Mesothelial cell of epicardium (in vitro differentiated cells): ENCODE data around the gene KCNB1. TPM values are rescaled to one million over a fixed set of nuclear protein-coding genes. Genes with fewer than 3 reads are reported as not detected.

ENCODE experiments used
- DNase-seq, 2 experiments: peaks; one replicate each; pipeline ENCODE4 v3.0.0; 2021; ENCODE audit warnings: low spot score in 2 of 2; ENCODE audit not compliant: unreplicated experiment in 2 of 2
- H3K27ac Mint-ChIP-seq: 2 replicates; pipeline ENCODE4 v1.8.0; 2021; ENCODE audit warnings: mixed read lengths
- H3K27me3 Mint-ChIP-seq: 2 replicates; pipeline ENCODE4 v1.8.0; 2021; ENCODE audit warnings: low read depth, mixed read lengths
- H3K36me3 Mint-ChIP-seq: 2 replicates; pipeline ENCODE4 v1.8.0; 2021; ENCODE audit warnings: mixed read lengths
- H3K4me1 Mint-ChIP-seq: 2 replicates; pipeline ENCODE4 v1.8.0; 2021; ENCODE audit warnings: mixed read lengths
- H3K4me3 Mint-ChIP-seq: 2 replicates; pipeline ENCODE4 v1.8.0; 2021; ENCODE audit warnings: mild to moderate bottlenecking, moderate library complexity, mixed read lengths
- H3K9me3 Mint-ChIP-seq: 2 replicates; pipeline ENCODE4 v1.8.0; 2021; ENCODE audit warnings: mixed read lengths
- CTCF ChIP-seq: fragments of 200-600 bp; sonication (generic); IDR thresholded peaks from one replicate; pipeline ENCODE4 v1.5.0; 2021; ENCODE audit warnings: antibody characterized with exemption; ENCODE audit not compliant: unreplicated experiment
- total RNA-seq: library from RNA; stranded (reverse); gene quantifications from 3 replicates; pipeline ENCODE4 v1.2.1, GENCODE V29; 2021

Gene KCNB1
- total RNA-seq, 1 donor from 2014 or later: 0.51 TPM

GRCh38 chr20:49385465-49385864 is 97.0 kb downstream of the KCNB1 start:
- H3K4me3 Mint-ChIP-seq: no peak overlapping the region
- H3K36me3 Mint-ChIP-seq: no peaks in the 10 kb centered on the region
- H3K27me3 Mint-ChIP-seq: peaks cover 19% of the 10 kb centered on the region
- no peak for TF ChIP-seq CTCF
- H3K4me1 Mint-ChIP-seq: peaks cover 16% of the 10 kb centered on the region
- H3K9me3 Mint-ChIP-seq: no peaks in the 10 kb centered on the region
- no peak overlapping the region for H3K27ac Mint-ChIP-seq
- DNase-seq: no peak

GRCh38 chr20:49384437-49385434 is 97.7 kb downstream of the KCNB1 start:
- peak; percentile 78 for TF ChIP-seq CTCF
- Mint-ChIP-seq H3K27ac (no peak overlapping the region), H3K9me3 (no peaks in the 10 kb centered on the region), H3K4me1 (peaks cover 23% of the 10 kb centered on the region), H3K27me3 (peaks cover 20% of the 10 kb centered on the region), H3K36me3 (no peaks in the 10 kb centered on the region), H3K4me3 (no peak overlapping the region)
- peak; percentile 70 to 80 for DNase-seq

GRCh38 chr20:49381558-49382493 is 100.6 kb downstream of the KCNB1 start:
- Mint-ChIP-seq H3K4me1 (peaks cover 12% of the 10 kb centered on the region), H3K36me3 (no peaks in the 10 kb centered on the region), H3K4me3 (no peak overlapping the region), H3K27ac (no peak overlapping the region), H3K27me3 (peaks cover 29% of the 10 kb centered on the region), H3K9me3 (no peaks in the 10 kb centered on the region)
- TF ChIP-seq CTCF: no peak
- peak; percentile 24 to 50 for DNase-seq

GRCh38 chr20:49380337-49380780 is 102.1 kb downstream of the KCNB1 start:
- no peak for TF ChIP-seq CTCF

GRCh38 chr20:49379338-49379737 is 103.1 kb downstream of the KCNB1 start:
- no peak for DNase-seq
- H3K4me3 Mint-ChIP-seq: no peak overlapping the region
- H3K9me3 Mint-ChIP-seq: peaks cover 4% of the 10 kb centered on the region
- TF ChIP-seq CTCF: no peak
- H3K36me3 Mint-ChIP-seq: no peaks in the 10 kb centered on the region
- no peak overlapping the region for H3K27ac Mint-ChIP-seq
- peaks cover 48% of the 10 kb centered on the region for H3K27me3 Mint-ChIP-seq
- H3K4me1 Mint-ChIP-seq: peaks cover 11% of the 10 kb centered on the region

More at GRCh38 chr20:49380337-49380780, 102.1 kb downstream of the KCNB1 start:
- Mint-ChIP-seq H3K36me3 (no peaks in the 10 kb centered on the region), H3K4me1 (peaks cover 11% of the 10 kb centered on the region), H3K27me3 (peaks cover 39% of the 10 kb centered on the region), H3K27ac (no peak overlapping the region), H3K4me3 (no peak overlapping the region), H3K9me3 (no peaks in the 10 kb centered on the region)
- DNase-seq: no peak
